Neural cell (in vitro differentiated cells): ENCODE data around the gene GTSE1.

ENCODE experiments used
- CTCF ChIP-seq: fragments of 450-650 bp; IDR thresholded peaks from 2 replicates; pipeline ENCODE4 v1.5.1; 2014; ENCODE audit warnings: antibody characterized with exemption, mild to moderate bottlenecking, moderate library complexity; ENCODE audit not compliant: poor library complexity, severe bottlenecking
- EP300 ChIP-seq: fragments of 450-650 bp; conservative IDR thresholded peaks from 2 replicates; pipeline ENCODE4 v1.6.1; 2014; ENCODE audit warnings: antibody characterized with exemption, mild to moderate bottlenecking, moderate library complexity; ENCODE audit not compliant: poor library complexity, severe bottlenecking
- EZH2 ChIP-seq: fragments of 200-600, 300-800 bp; shearing (Covaris generic), sonication (generic); IDR thresholded peaks from 2 replicates; pipeline ENCODE4 v1.6.1; 2014; ENCODE audit warnings: antibody characterized with exemption, low read length, borderline replicate concordance, mild to moderate bottlenecking; ENCODE audit not compliant: insufficient read depth, poor library complexity, severe bottlenecking
- RAD21 ChIP-seq: fragments of 450-650 bp; conservative IDR thresholded peaks from 2 replicates; pipeline ENCODE4 v1.6.1; 2014; ENCODE audit warnings: antibody characterized with exemption, mild to moderate bottlenecking, moderate library complexity
- REST ChIP-seq: IDR thresholded peaks from 2 replicates; pipeline ENCODE4 v1.6.1; 2012; ENCODE audit warnings: borderline replicate concordance
- SMC3 ChIP-seq: fragments of 450-650 bp; conservative IDR thresholded peaks from 2 replicates; pipeline ENCODE4 v1.6.1; 2014; ENCODE audit warnings: antibody characterized with exemption, mild to moderate bottlenecking, moderate library complexity; ENCODE audit not compliant: poor library complexity
- TAF1 ChIP-seq: IDR thresholded peaks from 2 replicates; pipeline ENCODE4 v1.6.1; 2012; ENCODE audit warnings: low read depth

- no peak for TF ChIP-seq CTCF
- TF ChIP-seq TAF1 = no peak
- no peak for TF ChIP-seq SMC3
- TF ChIP-seq EP300 = no peak
- TF ChIP-seq EZH2 = no peak
- no peak for TF ChIP-seq RAD21
- no peak for TF ChIP-seq REST
Measured at GRCh38 chr22:46319319-46319718, 22.6 kb downstream of the GTSE1 start.
